NT2/D1 (cell line): Measurements from ENCODE around the gene KIF27.
"Not testable (repeated sequence)": the region's sequence is repeated elsewhere in the genome, so short reads cannot be mapped to it uniquely, and the experiment has no call there.

ENCODE experiments used
- YY1 ChIP-seq: IDR thresholded peaks from 2 replicates; pipeline ENCODE4 v1.6.1; 2011; ENCODE audit not compliant: insufficient read length, insufficient read depth
- ZNF274 ChIP-seq: IDR thresholded peaks from 2 replicates; pipeline ENCODE4 v1.6.1; 2011; ENCODE audit warnings: mild to moderate bottlenecking, low read depth, low read length

DNA sequence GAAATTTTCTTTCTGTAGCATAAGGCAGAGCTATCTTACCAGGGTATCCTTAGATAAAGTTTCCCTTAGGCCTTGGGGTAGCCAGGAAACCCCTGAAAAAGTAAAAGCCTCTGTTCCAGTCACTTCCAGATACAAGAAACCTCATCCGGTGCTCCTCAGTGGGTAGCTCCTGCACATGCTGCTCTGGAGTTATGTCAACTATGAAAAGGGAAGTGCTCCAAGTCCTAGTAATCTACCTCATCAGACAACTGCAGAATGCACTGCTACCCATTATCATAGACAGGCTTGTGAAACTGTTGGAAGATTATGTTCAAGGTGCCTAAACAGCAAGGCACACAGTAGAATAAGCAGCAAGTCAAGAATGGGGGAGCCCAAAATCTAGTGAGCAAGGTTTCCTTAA lies 112.0 kb downstream of the KIF27 start:
- TF ChIP-seq YY1, ZNF274: not testable (repeated sequence)
